ENCODE results near the gene NELL2.

GRCh38 chr12:44847888-44848702, 28.0 kb downstream of the NELL2 start:
- TF ChIP-seq BRCA1 (IDR thresholded peaks at IDR 0.05; ENCODE audit: low read depth, low read length), result no peak
- TF ChIP-seq CTCF (IDR thresholded peaks at IDR 0.05 in 2 of 3, conservative IDR thresholded peaks at IDR 0.05 in 1 of 3; ENCODE audit: control insufficient read depth in 2 of 3, extremely low read depth in 1 of 3, insufficient read depth in 1 of 3, low read depth in 3 of 3, low read length in 3 of 3), result no peak
